NB4 (cell line): Measurements from ENCODE around the gene SLC6A19.

ENCODE experiments used
- MYC ChIP-seq: IDR thresholded peaks from 2 replicates; pipeline ENCODE4 v1.6.1; 2011; ENCODE audit warnings: low read depth, low read length
- POLR2A ChIP-seq: IDR thresholded peaks from 2 replicates; pipeline ENCODE4 v1.6.1; 2011; ENCODE audit warnings: mild to moderate bottlenecking; ENCODE audit not compliant: insufficient read length; ENCODE audit errors: extremely low read depth
- TF ChIP-seq, protein P1 (sequence below): IDR thresholded peaks from one replicate; pipeline ENCODE4 v1.5.1; 2012; ENCODE audit warnings: low read depth, low read length
- TF ChIP-seq, protein P2 (sequence below): IDR thresholded peaks from 2 replicates; pipeline ENCODE4 v1.6.1; 2011; ENCODE audit warnings: low read depth, low read length

DNA sequence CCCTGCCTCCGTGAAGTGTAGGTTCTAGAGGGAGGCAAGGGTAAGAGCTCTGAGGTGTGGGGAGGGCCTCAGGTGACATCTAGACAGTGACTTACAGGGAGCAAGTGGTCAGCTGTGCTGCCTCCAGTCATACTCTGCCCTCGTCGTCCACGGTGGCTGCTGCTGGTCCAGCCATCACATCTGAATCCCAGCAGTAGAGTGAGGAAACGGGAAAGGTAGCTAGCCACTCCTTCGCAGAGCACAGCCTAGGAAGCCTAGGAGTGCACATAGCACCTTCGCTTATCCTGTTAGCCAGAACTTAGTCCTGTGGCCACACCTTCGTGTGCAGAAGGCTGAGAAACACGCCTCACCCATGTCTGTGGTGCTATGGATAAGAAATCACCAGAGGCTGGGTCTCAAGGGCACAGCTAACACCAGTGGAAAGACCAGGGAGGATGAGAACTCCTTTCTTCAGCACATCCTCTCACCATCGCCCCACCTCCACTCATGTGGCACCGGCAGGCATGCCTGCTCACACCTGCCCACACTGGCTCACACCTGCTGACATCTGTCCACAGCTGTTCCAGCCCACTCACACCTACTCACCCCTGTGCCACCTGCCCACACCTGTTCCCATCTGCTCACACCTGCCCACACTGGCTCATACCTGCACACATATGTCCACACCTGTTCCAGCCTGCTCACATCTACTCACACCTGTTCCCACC lies 44.5 kb upstream of the SLC6A19 start:
- TF ChIP-seq, protein P1, sequence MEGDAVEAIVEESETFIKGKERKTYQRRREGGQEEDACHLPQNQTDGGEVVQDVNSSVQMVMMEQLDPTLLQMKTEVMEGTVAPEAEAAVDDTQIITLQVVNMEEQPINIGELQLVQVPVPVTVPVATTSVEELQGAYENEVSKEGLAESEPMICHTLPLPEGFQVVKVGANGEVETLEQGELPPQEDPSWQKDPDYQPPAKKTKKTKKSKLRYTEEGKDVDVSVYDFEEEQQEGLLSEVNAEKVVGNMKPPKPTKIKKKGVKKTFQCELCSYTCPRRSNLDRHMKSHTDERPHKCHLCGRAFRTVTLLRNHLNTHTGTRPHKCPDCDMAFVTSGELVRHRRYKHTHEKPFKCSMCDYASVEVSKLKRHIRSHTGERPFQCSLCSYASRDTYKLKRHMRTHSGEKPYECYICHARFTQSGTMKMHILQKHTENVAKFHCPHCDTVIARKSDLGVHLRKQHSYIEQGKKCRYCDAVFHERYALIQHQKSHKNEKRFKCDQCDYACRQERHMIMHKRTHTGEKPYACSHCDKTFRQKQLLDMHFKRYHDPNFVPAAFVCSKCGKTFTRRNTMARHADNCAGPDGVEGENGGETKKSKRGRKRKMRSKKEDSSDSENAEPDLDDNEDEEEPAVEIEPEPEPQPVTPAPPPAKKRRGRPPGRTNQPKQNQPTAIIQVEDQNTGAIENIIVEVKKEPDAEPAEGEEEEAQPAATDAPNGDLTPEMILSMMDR: no peak
- TF ChIP-seq POLR2A (no peak), MYC (no peak)
- TF ChIP-seq, protein P2, sequence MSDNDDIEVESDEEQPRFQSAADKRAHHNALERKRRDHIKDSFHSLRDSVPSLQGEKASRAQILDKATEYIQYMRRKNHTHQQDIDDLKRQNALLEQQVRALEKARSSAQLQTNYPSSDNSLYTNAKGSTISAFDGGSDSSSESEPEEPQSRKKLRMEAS: no peak
